NCI-H187 (cell line): ENCODE results near the gene GRXCR2.
"Not testable (repeated sequence)": the region's sequence is repeated elsewhere in the genome, so short reads cannot be mapped to it uniquely, and the experiment has no call there.

ENCODE experiments used
- DNase-seq, 2 experiments: peaks; one replicate each; lab custom pipeline; 2025; lab: John Stamatoyannopoulos, UW

Gene GRXCR2, protein sequence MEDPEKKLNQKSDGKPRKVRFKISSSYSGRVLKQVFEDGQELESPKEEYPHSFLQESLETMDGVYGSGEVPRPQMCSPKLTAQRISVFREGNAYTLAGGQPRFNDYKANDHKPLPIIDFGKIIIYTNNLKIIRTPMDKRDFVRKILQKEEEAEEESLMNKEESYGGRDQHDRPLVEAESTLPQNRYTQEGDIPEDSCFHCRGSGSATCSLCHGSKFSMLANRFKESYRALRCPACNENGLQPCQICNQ

GRCh38 chr5:145872914-145873313 is at the start of gene GRXCR2:
Gene GRXCR2 (minus strand): TSS chr5:145873014. CDS start chr5:145872968, 46 bp downstream.
- no peak for DNase-seq

- no peak for DNase-seq
Observed at GRCh38 chr5:145922059-145922458, 49.2 kb upstream of the GRXCR2 start.

- no peak for DNase-seq
Observed at GRCh38 chr5:145921211-145921610, 48.4 kb upstream of the GRXCR2 start.

DNA sequence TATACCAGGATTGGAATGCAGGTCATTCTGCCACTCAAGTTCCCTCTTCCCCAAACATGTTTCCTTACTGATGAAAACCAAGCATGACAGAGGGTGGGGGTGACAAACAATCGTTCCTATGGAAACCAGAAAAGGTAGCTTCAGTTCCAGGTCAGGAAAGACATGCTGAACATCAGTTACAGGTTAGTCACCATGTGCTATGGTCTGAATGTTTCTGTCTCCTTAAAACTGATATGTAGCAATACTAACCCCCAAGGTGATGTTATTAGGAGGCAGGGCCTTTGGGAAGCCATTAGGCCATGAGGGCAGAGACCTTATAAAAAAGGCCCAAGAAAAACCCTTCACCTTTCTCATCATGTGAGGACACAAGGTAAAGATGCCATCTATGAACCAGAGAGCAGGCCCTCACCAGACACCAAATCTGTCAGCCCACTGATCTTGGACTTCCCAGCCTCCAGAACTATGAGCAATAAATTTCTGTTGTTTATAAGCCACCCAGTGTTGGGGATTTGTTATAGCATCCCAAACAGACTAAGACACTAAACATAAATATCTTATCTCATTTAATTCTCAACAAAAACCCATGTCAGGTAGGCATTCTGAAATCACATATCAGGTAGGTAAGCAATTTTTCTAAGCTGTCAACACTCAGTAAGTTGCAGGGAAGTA is 47.9 kb upstream of the GRXCR2 start:
- no peak for DNase-seq

DNA sequence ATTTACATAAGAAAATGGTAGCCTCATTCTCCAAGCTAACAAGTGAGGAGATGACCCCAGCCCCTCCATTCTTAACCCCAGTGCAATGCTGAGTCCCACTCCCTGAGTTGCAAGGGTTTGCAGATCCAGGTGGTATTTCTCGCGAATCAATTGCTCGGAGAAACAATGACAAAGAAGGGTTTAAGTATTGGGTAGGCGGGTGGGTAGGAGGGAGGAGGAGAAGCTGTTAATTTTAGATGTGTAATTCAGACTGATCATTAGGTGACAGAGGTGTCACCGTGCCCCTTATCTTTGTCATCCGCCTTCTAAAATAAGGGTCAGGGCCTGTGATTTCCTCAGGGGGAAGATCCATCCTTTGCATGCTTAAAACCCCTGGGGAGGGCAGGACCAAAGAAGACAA is 46.6 kb upstream of the GRXCR2 start:
- DNase-seq, result no peak

DNA sequence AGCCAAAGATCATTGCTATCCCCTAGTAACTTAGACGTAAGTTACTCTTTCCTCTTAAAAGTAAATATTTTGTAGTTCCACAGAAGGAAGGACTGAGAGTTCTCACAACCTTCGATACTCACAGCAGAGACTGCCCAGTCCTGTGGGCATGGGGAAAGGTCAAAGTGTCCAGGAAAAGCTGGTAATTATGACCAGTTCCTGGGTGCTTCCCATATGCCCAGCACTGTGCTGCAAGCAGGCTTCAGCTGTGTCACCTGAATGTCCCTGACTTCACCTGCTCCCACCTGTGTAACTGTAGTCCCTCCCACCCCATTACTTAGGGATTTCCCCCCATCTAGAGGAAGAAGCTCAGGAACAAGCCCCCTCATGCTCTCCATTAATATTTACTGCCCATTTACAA is 45.6 kb upstream of the GRXCR2 start:
- no peak for DNase-seq

DNA sequence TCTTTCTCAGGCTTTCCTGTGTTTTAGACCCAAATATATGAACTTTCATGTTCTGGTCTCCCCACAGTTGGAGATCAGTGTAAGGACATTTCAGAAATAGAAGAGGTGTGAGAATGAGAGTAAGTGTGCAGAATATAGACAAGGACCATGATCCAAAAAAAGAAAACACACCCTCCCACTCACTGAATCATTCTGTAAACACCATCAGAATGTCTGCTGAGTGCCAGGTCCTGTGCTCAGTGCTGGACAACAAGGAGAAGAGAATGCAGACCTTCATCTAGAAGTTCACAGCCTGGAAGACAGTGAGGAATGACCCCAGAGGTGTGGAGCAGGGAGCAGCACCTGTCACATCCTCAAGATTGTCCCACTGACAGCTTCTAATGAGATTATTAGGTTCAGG is 44.5 kb upstream of the GRXCR2 start:
- no peak for DNase-seq

DNA sequence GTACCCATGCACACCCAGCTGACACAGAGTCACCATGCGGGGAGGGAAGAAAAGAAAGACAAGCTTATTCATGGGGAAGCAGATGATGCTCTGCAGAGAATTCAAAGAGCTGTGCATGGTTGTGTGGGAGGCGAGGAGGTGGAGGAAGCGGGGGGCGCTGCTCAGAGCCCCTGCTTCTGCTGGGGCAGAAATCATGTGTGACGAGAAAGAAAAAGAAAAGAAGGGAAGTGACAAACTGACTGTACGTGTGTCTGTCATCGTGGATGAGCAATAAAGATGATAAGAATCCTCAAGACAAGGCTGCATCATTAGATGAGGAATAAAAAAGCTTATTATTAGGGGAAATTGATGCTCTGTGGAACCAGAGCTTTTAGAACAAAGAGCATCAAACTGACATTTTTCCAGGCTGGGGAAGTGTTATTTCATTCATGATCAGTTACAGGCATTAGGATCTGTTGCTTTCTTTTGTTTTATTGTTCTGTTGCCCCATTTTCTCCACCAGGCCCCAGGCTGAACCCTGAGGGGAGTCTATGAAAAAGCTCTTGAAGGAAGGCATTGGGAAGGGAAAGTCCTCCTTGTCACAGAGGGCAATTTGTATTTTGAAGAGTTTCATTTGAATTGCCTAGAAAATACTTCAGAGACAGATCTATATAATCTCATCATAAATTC is 43.3 kb upstream of the GRXCR2 start:
- DNase-seq, result no peak

- DNase-seq, result no peak
Observed at GRCh38 chr5:145913701-145914100, 40.9 kb upstream of the GRXCR2 start.

GRCh38 chr5:145912594-145912993 is 39.8 kb upstream of the GRXCR2 start:
- no peak for DNase-seq

DNA sequence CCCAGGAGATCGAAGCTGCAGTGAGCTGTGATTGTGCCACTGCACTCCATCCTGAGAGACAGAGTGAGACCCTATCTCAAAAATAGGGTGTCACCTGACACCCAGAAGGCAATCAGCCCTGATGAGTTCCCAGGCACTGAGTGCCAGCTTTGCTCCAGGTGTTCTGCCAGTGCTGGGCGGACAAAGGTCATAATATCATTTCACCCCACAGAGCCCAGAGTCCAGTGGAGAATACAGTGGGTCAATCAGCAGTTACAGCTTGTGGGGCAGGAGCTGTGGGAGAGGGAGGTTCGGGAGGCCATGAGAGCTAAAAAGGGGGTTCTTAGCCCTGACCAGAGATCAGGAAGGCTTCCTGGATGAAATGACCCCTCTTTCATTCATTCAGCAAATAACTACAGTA is 39.2 kb upstream of the GRXCR2 start:
- no peak for DNase-seq

DNA sequence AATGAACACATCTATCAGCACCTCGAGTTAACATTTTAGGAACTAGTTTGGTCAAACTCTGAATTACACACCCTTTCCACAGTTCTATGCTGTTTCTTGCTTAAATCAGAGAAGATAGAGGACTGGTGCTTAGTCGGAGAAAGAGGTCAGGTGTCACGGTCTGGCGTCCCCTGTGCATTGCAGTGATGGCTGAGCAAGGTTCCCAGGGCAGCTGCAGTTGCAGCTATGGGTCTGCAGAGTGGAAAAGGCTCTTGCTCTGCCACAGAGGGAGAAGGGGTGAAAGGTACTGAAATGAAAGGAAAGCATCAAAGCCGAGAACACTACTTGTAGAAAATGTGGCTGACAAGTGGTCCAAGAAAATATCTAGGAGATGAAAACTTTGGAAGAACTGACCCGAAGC is 38.4 kb upstream of the GRXCR2 start:
- no peak for DNase-seq

GRCh38 chr5:145908206-145908960 is 35.6 kb upstream of the GRXCR2 start:
- no peak for DNase-seq

GRCh38 chr5:145906401-145906800 is 33.6 kb upstream of the GRXCR2 start:
- DNase-seq, result no peak

DNA sequence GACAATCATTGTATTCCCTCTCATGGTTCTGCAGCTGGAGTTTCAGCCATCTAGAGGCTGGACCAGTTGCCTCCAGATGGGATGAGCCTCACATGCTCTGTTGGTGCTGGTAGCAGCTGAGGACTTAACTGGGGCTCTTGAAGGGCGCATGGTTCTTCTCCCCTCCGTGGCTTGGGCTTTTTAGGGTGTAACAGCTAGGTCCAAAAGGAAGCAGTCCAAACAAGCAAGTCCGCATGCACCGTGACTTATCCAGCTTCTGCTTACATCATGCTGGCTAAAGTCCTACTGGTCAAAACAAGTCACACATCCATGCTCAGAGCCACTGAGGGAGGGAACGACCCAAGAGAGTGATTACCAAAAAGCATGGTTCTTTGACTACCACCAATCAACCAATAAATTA is 31.9 kb upstream of the GRXCR2 start:
- DNase-seq, result no peak

- DNase-seq, result no peak
Observed at GRCh38 chr5:145903867-145904266, 31.1 kb upstream of the GRXCR2 start.

DNA sequence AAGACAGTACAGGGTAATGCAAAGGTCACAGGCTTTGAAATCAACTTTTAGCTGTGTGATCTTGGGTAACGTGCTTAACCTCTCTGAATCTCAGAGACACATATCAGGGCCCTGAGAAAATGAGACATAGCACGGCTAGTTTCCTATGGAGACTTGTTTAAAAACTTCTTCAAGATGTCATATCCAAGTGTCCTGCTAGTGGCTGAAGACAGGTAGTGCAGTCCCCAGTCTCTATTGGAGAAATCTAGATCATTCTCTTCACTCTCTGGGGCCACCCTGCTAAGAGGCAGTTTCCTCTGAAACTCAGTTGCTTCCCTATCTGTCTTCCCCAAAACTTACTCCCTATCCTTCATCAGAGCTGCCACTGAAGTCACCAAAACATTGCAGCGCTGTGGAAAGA is 30.3 kb upstream of the GRXCR2 start:
- DNase-seq, result no peak

- DNase-seq, result no peak
Observed at GRCh38 chr5:145902421-145902820, 29.6 kb upstream of the GRXCR2 start.

GRCh38 chr5:145898171-145898570 is 25.4 kb upstream of the GRXCR2 start:
- no peak for DNase-seq

GRCh38 chr5:145891378-145891777 is 18.6 kb upstream of the GRXCR2 start:
- DNase-seq, result not testable (repeated sequence)

DNA sequence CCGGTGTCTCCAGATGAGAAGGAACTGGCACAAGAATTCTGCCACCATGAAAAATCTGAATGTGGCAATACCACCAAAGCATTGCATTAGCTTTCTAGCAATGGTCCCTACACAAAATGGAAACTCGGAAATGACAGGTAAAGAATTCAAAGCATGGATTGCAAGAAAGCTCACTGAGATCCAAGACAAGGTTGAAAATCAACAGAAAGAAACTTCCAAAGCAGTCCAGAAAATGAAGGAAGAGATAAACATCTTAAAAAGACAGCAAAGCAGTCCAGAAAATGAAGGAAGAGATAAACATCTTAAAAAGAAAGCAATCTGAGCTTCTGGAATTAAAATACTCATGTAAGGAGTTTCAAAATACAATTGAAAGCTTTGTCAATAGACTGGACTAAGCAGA is 16.8 kb upstream of the GRXCR2 start:
- no peak for DNase-seq

DNA sequence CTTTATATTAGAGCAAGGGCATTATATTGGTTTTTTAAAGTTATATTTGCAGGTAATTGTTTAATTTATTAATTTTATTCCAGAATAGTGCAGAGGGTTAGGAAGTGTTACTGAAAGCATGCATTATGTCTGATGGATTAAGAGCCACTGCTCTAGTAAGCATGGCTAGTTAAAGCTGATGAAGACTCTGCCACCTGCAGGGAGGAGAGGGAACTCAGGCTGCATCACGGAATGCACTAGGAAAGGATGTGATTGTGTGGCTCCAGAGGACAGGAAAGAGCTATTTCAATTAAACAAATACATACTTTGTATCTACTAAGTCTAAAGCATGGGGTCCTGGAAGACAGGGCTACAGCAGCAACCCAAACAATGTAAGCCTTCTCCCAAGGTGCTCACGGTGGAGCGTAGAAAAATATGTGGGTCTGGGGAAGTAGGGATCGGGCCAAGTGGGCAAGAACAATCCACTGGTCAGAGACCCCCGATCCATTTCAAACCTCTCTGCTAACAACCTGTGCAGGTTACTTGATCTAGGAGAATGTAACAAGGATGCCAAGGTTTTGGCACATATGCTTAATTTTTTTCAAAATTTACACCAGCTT is 15.3 kb upstream of the GRXCR2 start:
- no peak for DNase-seq
